TTC549 (cell line): ENCODE results near the gene HTT.
"Not testable (repeated sequence)": the region's sequence is repeated elsewhere in the genome, so short reads cannot be mapped to it uniquely, and the experiment has no call there.

Experiments used
- FAIRE-seq: peaks from 2 replicates; lab custom pipeline; 2012; peaks lifted over from hg19 to GRCh38; lab: Jason Lieb, UNC

Gene HTT

DNA sequence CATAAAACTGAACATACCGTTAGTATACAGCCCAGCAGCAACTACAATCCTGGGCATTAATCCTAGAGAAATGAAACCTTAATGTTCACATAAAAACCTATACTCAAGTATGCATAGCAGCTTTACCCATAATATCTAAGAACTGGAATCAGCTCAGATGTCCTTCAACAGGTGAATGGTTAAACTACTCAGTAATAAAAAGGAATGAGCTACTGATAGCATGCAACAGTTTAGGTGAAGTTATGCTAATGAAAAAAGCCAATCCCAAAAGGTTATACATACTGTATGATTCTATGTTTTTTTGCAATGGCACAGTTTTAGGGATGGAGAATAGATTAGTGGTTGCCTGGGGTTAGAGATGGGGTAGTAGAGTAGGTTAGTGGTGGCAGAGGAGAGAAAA, 9.3 kb downstream of the HTT start:
- FAIRE-seq: no peak

DNA sequence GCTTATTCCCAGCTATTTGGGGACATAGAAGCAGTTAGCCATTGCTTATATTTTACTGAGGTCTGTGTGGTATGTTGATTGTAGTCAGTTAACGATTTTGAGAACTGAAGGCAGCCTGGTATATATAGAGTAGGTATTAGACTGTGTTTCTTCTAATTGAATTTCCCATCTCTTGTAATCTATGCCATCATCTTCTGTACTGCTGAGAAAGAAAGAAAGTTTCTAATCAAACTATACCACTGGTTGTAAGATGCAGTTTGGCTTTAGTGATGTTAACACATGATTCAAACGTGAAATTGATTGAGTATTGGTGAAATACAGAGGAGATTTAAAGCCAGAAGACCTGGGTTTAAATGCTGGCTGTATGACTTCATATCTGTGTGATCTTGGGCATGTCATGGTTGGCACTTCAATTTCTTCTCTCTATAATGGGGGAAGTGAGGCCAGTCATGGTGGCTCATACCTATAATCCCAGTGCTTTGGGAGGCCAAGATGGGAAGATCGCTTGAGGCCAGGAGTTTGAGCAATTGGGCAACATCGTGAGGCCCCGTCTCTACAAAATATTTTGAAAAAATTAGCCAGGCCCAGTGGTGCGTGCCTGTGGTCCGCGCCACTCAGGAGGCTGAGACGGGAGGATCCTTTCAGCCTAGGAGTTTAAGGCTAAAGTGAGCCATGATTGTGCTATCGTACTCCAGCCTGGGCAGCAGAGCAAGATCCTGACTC, 11.6 kb downstream of the HTT start:
- no peak for FAIRE-seq

DNA sequence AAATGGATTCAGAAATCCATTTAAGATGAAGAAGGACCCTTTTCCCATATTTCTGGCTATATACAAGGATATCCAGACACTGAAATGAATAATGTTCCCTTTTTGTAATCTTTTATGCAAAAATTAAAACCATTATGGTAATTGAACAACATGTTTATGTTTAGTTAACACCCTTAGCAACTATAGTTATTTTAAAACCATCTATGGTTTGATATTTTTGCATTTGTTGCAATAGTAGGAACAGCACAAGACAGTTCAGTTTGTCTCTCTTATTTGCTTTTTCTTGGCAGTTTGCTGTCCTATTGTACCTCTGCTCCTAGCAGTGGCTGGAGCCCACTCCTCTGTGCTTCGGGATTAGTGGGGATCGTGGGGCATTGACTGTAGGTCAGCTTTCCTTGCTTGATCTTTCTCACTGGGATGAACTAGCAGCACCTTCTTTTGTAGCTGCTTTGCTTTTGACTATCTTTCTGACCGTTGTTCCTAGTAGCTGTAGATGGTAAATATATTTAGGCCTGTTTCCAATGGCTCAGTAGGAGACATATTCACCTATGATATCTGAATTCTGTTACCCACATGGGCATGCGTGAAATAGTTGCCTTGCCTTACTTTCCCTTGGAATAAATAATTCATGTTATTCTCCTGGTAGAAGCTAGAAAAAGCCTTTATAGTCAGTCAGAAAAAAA, 12.8 kb downstream of the HTT start:
- no peak for FAIRE-seq

DNA sequence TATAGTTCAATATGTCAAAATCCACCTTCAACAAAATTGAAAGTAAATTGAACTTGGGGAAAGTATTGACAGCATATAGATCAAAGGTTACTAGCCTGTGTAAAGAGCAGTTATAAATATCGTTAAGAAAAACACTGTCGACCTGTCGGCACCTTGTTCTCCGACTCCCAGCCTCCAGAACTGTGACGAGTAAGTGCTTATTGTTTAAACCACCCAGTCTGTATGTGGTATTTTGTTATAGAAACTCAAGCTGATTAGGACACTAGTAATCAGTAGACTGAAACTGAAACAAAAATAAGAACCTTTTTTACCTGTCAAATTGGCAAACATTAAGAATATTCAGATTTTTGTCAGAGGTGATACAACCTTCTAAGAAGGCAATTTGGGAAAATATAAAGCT, 17.0 kb downstream of the HTT start:
- FAIRE-seq: no peak

DNA sequence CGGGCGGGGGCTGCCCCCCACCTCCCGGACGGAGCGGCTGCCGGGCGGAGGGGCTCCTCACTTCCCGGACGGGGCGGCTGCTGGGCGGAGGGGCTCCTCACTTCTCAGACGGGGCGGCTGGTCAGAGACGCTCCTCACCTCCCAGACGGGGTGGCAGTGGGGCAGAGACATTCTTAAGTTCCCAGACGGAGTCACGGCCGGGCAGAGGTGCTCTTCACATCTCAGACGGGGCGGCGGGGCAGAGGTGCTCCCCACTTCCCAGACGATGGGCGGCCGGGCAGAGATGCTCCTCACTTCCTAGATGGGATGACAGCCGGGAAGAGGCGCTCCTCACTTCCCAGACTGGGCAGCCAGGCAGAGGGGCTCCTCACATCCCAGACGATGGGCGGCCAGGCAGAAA, 20.2 kb downstream of the HTT start:
- not testable (repeated sequence) for FAIRE-seq

DNA sequence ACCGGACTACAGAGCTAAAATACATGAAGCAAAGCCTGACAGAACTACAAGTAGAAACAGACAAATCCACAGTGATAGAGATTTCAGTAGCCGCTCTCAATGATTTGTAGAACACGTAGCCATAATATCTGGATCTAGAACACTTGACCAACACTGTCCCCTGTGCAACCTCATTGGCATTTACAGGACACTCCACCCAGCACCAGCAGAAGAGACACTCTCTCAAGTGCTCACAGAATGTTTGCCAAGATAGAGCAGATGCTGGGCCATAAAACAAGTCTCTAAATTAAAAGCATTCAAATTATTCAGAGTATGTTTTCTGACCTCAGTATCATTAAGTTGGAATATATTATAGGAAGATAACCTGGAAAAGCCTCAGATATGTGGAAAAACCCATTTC, 21.7 kb downstream of the HTT start:
- no peak for FAIRE-seq

DNA sequence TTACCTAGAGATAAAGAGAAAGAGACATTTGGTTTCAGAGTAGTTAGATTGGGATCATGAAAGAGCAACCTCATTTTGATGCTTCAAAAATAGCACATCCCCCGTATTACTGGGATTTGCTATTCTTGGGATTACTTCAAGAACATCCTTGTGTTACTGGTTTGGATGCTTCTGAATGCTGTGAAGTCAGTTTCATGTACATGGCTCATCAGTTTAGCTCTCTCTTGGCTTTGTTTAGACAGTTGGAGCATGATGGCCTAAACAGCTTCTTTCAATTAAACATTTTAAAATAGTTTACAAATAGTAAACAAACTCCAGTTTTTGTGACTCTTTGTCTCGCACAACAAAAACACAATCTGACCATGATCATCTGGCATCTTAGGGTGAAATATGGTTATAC, 23.9 kb downstream of the HTT start:
- no peak for FAIRE-seq

DNA sequence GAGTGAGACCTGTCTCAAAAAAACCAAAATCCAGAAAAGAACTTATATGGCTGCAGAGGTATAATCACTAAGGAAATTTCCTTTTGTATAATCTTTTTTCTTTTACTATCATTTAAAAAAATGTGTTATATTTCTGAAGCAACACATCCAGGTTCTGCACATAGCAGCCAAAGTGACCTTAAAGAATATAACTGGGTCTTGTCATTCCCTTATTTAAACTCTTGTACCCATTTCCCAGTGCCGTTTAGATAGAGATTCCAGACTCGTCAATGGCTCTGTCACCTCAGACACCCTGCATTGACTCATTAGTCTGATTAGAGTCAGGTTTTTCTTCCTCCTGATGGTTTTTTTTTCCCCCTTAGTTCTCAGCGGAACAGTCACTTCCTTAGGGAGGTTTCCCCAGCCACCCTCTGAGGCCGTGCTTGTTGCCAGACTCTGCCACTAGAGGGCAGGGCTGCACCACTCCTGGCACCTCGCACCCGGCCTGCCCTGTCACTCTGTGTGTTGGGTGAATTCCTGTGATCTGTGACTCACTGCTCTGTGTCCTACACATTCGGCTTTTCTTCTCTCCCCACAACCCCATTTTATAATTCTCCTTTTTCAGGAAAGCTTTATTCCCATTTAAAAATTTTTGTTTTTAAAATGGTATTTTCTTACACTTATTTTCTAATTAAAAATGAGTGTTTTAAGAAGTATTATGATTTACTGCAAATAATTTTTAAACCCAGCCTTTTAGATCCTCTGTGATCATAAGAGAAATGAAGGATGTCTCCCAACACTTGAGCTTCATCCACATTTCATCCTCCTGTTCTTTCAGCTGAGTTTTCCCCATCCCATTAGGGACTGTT, 32.1 kb downstream of the HTT start:
- FAIRE-seq: peak; percentile 31

DNA sequence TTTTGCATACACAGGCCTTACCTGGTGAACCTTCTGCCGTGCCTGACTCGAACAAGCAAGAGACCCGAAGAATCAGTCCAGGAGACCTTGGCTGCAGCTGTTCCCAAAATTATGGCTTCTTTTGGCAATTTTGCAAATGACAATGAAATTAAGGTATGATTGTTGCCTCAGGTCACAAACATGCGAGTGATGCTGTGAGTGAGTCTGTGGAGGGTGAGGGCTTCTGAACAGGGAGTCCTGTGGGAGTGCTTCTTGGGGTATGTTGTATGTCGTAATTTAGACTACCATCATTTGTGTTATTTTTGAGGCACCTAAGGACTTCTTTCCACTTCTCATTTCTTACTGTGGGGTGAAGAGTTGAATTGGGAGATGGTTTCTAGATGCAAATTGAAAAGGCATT, 32.8 kb downstream of the HTT start:
- no peak for FAIRE-seq

DNA sequence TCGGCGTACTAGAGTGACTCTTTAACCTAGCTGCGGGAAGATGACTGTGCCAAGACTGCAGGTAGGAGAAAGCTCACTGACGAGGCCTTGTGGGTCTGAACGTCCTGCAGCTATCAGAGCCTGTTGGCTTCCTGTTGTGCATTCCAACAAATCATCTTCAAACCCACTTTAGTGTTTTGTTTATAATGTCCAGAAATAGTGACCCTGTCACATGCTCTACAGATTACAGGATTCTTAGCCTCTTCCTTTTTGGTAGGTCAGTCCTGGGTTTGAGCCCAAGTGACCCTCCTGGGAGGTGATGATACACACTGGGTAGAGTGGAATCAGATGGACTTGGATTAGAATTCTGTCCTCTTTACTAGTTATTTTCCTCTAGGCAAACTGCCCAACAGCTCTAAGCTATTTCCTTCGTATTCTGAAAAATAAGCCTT, 33.2 kb downstream of the HTT start:
- FAIRE-seq: no peak

DNA sequence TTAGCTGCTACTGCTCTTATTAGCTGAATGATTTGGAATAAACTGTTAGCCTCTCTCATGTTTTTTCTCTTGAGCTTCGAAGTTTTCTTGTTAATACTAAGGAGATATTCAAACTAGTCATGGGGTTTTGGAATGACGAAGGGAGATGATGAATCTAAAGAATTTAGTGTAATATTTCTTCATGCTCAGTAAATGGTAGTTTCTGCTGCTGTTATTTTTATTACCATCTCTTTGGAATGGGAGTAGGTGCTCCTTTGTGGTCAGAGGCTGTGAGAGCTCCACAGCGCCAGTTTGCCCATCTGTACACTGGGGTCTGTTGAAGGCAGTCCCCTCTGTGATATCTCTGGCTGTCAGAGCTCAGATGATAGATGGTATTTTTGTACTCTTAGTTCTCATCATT, 33.7 kb downstream of the HTT start:
- no peak for FAIRE-seq

DNA sequence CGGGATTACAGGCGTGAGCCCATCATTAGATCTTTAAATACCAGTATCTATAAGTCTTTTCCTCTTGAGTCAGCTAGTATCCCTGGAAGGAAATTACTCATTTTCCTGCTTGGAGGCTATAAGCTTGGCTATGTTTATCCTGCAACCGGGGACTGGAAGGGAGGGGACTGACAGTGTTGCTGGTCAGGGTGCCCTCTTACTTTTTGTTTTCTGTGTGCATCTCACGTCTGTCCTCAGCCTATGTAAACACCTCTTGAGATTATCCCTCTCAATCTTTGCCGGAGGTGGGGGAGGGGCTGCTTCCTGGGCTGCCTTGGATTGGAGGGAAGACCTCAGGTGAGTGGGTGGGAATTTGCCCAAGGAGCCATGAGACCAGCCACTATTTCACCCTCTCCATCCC, 37.0 kb downstream of the HTT start:
- no peak for FAIRE-seq

DNA sequence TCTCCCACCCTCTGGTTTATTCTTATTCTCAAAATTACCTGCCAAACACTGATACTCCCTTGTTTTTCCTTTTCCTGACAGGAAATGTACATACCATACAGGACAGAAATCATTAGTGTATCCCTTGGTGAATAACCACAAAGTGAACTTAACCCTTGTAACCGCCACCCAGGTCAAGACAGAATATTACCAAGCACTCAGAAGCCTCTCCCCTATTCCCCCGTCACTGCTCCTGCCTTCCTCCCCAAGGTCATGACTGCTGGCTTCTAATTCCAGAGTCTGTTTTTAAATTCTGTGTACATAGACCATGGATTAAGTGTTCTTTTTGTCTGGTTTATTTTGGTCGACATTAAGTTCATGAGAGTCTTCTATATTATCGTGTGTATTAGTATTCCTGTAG, 37.7 kb downstream of the HTT start:
- FAIRE-seq: no peak

DNA sequence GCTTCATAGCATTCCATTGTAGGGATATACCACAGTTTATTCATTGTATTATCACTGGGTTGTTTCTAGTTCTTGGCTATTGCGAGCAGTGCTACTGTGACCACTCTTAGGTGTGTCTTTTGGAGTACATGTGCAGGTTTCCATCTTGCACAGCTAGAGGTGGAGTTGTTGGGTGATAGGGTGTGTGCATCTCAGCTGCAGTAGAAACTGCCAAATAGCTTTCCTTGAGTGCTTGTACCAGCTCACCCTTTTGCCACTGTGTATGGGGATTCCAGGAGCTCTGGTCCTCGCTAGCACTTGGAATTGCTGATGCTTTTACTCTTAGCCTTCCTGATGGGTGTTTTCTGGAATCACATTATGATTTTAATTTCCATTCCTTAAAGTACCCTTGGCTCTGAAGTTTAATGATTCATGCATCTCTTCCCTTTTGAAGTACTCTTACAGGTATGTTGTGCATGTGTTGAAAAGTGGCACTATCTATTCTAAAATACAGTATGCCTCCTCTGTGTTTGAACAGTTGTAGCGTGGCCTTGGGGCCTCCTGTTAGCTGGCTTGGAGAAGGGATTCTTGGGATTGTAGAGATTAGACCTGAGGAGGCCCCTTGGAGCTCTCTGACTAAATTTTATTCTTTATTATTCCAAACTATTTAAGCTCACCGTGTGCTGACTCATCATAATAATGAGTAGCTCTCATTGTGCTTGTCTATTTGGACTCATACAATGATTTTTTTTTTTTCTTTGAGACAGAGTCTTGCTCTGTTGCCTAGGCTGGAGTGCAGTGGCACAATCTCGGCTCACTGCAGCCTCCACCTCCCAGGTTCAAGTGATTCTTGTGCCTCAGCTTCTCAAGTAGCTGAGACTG, 38.4 kb downstream of the HTT start:
- no peak for FAIRE-seq

DNA sequence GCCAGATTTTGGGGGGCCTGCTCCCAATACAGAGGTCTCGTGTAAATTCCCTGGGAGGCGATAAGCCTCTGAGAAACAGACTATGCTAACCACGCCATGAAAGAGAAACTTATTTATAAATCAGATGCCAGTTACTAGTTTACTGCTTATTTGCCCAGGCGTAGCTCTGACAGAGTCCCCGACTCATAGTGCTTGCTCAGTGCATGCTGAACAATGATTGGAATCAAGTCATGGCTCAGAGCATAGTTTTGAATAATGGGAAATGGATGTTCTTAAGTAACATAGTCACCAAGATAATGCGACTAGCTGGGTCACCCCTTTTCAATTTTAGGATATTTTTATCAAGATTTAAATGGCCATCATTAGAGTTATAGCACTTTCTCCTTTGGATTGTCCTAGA, 39.9 kb downstream of the HTT start:
- FAIRE-seq: no peak

DNA sequence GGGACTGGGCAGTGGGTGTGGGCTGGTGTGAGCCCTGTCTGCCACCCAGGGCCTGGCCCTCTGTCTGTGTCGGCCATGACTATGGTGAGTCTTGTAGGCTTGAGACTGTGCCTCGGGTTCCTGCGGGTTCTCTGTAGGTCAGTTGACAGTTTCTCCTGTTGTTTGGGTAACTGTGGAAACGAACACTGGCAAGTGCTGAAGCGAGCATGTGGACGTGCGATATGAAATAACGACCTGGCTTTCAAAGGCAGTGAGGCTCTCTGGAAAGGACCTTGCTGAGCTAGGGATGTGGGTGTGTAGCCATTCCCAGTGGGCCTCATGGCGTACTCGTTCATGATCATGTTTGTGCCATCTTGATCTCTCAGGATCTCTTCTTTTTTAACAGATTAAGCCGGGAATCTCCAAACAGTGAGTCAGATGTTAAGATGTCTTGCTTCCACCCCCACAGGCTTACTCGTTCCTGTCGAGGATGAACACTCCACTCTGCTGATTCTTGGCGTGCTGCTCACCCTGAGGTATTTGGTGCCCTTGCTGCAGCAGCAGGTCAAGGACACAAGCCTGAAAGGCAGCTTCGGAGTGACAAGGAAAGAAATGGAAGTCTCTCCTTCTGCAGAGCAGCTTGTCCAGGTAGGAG, 41.3 kb downstream of the HTT start:
- no peak for FAIRE-seq

DNA sequence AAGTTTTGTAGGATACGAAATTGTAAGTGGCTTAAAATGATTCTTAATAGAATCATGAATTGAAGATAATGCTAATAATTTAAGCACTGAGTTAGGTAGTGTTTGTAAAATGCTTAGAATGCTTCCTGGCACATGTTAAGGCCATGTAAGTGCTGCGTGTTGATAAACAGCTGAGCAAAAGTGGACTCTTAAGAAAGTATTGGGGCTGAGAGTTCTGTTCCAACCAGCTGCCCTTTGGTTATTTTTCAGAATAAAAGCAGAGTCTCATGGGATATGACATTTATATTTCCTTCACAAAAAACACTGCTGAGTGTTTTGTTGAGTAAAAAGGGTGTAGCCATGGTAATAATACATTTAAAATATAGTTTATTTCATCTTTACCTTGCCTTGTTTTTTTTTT, 42.5 kb downstream of the HTT start:
- no peak for FAIRE-seq

DNA sequence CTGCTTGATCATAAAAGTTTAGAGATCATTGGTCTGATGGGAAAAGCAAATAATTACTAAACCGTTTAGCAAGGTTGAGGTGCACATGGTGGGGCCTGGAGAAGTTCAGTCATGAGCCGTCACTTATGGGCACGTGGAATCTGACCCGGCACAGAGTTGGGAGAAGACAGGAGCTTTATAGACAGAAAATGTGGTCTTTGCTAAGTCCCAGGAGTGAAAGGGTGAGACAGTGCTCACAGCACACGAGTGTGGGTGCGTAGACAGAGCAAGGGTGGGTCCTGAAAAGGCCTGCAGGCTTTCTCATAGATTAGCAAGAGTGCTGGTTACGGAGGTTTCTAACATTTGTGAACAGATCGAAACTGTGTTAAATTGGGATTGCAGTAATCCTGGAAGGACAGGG, 43.8 kb downstream of the HTT start:
- FAIRE-seq: no peak

DNA sequence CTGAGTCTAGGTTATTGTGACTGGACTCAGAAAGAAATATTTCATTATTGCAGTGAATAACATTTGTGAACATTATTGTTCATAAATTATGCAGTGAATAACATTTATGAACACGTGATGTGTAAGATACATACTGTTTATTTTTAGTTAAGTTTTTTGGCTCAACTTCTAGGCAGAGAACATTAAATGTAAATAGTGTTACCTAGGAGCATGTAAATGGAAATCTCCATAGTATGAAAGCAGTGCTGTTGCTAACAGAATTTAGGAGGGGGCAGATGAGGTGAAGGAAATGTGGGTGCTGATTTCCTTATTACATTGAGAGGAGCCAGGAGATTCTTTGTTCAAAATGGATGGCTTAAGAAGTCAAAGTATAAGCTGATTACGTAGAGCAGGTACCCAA, 45.0 kb downstream of the HTT start:
- FAIRE-seq: no peak

DNA sequence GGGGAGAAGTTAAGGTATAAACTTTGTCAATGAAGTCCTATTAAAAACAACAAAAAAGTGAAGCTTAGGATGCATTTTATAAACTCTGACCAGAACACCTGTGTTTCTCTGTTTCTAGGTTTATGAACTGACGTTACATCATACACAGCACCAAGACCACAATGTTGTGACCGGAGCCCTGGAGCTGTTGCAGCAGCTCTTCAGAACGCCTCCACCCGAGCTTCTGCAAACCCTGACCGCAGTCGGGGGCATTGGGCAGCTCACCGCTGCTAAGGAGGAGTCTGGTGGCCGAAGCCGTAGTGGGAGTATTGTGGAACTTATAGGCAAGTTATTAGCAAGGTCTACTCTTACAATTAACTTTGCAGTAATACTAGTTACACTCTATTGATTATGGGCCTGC, 46.6 kb downstream of the HTT start:
- no peak for FAIRE-seq

DNA sequence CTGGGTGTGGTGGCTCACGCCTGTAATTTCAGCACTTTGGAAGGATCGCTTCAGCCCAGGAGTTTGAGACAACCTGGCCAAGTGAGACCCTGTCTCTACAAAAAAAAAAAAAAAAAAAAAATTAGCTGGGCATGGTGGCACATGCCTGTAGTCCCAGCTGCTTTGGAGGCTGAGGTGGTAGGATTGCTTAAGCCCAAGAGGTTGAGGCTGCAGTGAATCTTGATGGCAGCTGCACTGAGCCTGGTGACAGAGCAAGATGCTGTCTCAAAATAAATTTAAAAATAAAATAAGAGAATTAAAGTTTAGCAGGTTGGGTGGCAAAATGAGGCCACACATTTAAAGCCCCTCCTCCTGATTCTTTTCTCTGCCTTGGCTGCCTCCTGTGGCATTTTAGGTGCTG, 47.1 kb downstream of the HTT start:
- no peak for FAIRE-seq

DNA sequence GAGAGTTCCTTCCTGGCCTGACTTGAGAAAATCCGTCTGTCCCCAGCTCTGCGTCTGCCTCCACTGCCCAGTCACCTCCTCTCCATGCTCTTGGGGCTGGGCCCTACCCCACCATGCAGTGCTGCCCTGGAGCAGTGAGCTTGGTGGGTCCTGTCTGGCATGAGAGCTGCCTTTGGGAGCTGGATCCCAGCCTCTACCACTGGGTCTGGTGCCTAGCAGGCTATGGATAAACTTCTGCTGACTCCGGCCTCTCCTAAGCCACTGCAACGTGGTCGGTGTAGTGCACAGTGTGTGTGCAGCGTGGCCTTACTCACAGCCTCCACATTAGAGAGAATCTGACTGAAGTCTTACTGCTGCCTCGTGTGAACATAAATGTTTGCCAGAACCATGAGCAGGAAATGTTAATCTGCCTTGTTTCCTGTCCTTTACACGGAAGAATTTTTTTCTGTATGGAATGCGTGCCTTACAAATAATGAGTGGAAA, 47.6 kb downstream of the HTT start:
- FAIRE-seq: no peak
